Measurements from ENCODE around the gene ADH4. TPM values are rescaled to one million over a fixed set of nuclear protein-coding genes. Genes with fewer than 3 reads are reported as not detected.

Gene ADH4
- total and polyA plus RNA-seq, 2 donors (not counting 3 experiments of a cell fraction or from before 2014, with no cell fraction given) = not detected

GRCh38 chr4:99151452-99151851 is 7.4 kb upstream of the ADH4 start:
- H3K27ac ChIP-seq (ENCODE audit: insufficient read depth, low read depth, low read length) = no peak overlapping the region
- H3K79me2 ChIP-seq (ENCODE audit: control insufficient read depth, insufficient read depth, low read length) = no peaks in the 10 kb centered on the region
- H4K20me1 ChIP-seq (replicated peaks; ENCODE audit: control insufficient read depth, extremely low read depth, insufficient read depth, low read length) = no peaks in the 10 kb centered on the region
- ChIA-PET CTCF (no interaction called here), POLR2A (no interaction called here)
- DNase-seq (ENCODE audit: low read depth, low spot score) (no peak), FAIRE-seq (no peak)
- intact Hi-C loops (cut with micrococcal nuclease) (no loop called here), dilution Hi-C loops (cut with MboI; ENCODE audit: extremely low pct_ligation_motif_present, low sequenced_read_pairs) (no loop called here)
- no peak for TF ChIP-seq JUN (IDR thresholded peaks at IDR 0.05; ENCODE audit: borderline replicate concordance, insufficient read depth, insufficient read length, low read depth)
- TF ChIP-seq CTCF (IDR thresholded peaks at IDR 0.05; ENCODE audit: extremely low read depth in 1 of 2, insufficient read depth in 1 of 2, low read depth in 1 of 2, low read length in 2 of 2) = no peak
- no peak for TF ChIP-seq POLR2AphosphoS5 (IDR thresholded peaks at IDR 0.05; ENCODE audit: insufficient read depth, low read depth, low read length)
- H3K4me3 ChIP-seq (replicated peaks in 1 of 3; ENCODE audit: insufficient read depth in 1 of 3, low read depth in 1 of 3, low read length in 3 of 3) = no peak overlapping the region
- no peaks in the 10 kb centered on the region for H3K9me1 ChIP-seq (replicated peaks; ENCODE audit: control insufficient read depth, extremely low read depth, insufficient read depth, low read length)
- no peaks in the 10 kb centered on the region for H3K36me3 ChIP-seq (ENCODE audit: control insufficient read depth in 2 of 2, extremely low read depth in 1 of 2, insufficient read depth in 2 of 2, low read length in 2 of 2)
- no TSS peak for BruUV-seq (replicated peaks)
- H3K9ac ChIP-seq (replicated peaks; ENCODE audit: extremely low read depth, insufficient read depth, low read length) = no peak overlapping the region
- no peak overlapping the region for H3K4me2 ChIP-seq (ENCODE audit: insufficient read depth, low read length)
- no peaks in the 10 kb centered on the region for H3K9me3 ChIP-seq (replicated peaks; ENCODE audit: control insufficient read depth, insufficient read depth, low read length)
- peaks cover 2% of the 10 kb centered on the region for H3K4me1 ChIP-seq (ENCODE audit: control insufficient read depth, extremely low read depth, insufficient read depth, low read length)
- no peak overlapping the region for H2AFZ ChIP-seq (ENCODE audit: low read depth, low read length)
- H3K27me3 ChIP-seq (ENCODE audit: control insufficient read depth in 2 of 2, insufficient read depth in 2 of 2, low read length in 2 of 2) = no peaks in the 10 kb centered on the region

GRCh38 chr4:99149426-99150019 is 5.4 kb upstream of the ADH4 start:
- H3K4me3 ChIP-seq (replicated peaks in 1 of 3; ENCODE audit: insufficient read depth in 1 of 3, low read depth in 1 of 3, low read length in 3 of 3) = no peak overlapping the region
- no peaks in the 10 kb centered on the region for H3K79me2 ChIP-seq (ENCODE audit: control insufficient read depth, insufficient read depth, low read length)
- no peak overlapping the region for H2AFZ ChIP-seq (ENCODE audit: low read depth, low read length)
- no peak for TF ChIP-seq CTCF (IDR thresholded peaks at IDR 0.05; ENCODE audit: extremely low read depth in 1 of 2, insufficient read depth in 1 of 2, low read depth in 1 of 2, low read length in 2 of 2)
- no peak for TF ChIP-seq FOS (IDR thresholded peaks at IDR 0.05; ENCODE audit: borderline replicate concordance, insufficient read depth, low read length)
- no peak for TF ChIP-seq POLR2AphosphoS5 (IDR thresholded peaks at IDR 0.05; ENCODE audit: insufficient read depth, low read depth, low read length)
- no peak for TF ChIP-seq JUN (IDR thresholded peaks at IDR 0.05; ENCODE audit: borderline replicate concordance, insufficient read depth, insufficient read length, low read depth)
- TF ChIP-seq GATA2 (IDR thresholded peaks at IDR 0.05; ENCODE audit: insufficient read depth, insufficient read length, low read depth, low read length) = no peak
- TF ChIP-seq MAX (IDR thresholded peaks at IDR 0.05; ENCODE audit: insufficient read depth, insufficient read length) = no peak
- TF ChIP-seq MYC (IDR thresholded peaks at IDR 0.05; ENCODE audit: low read depth, low read length) = no peak
- TF ChIP-seq EZH2 (IDR thresholded peaks at IDR 0.05; ENCODE audit: borderline replicate concordance, low read depth, low read length, severe bottlenecking) = no peak
- TF ChIP-seq POLR2A (IDR thresholded peaks at IDR 0.05; ENCODE audit: low read depth, low read length) = no peak
- ChIA-PET CTCF (interaction anchor here (0.7 kb wide), 1 partner anchor 1000 kb away, joined by 3 read pairs; no protein-coding TSS in a partner anchor), POLR2A (no interaction called here)
- FAIRE-seq (no peak), DNase-seq (ENCODE audit: low read depth, low spot score) (no peak)
- no peaks in the 10 kb centered on the region for H3K9me1 ChIP-seq (replicated peaks; ENCODE audit: control insufficient read depth, extremely low read depth, insufficient read depth, low read length)
- no peak overlapping the region for H3K9ac ChIP-seq (replicated peaks; ENCODE audit: extremely low read depth, insufficient read depth, low read length)
- H3K4me2 ChIP-seq (ENCODE audit: insufficient read depth, low read length) = no peak overlapping the region
- H4K20me1 ChIP-seq (replicated peaks; ENCODE audit: control insufficient read depth, extremely low read depth, insufficient read depth, low read length) = no peaks in the 10 kb centered on the region
- intact Hi-C loops (cut with micrococcal nuclease) (no loop called here), dilution Hi-C loops (cut with MboI; ENCODE audit: extremely low pct_ligation_motif_present, low sequenced_read_pairs) (no loop called here)
- H3K9me3 ChIP-seq (replicated peaks; ENCODE audit: control insufficient read depth, insufficient read depth, low read length) = no peaks in the 10 kb centered on the region
- BruUV-seq (replicated peaks) = no TSS peak
- H3K27ac ChIP-seq (ENCODE audit: insufficient read depth, low read depth, low read length) = no peak overlapping the region
- no peaks in the 10 kb centered on the region for H3K36me3 ChIP-seq (ENCODE audit: control insufficient read depth in 2 of 2, extremely low read depth in 1 of 2, insufficient read depth in 2 of 2, low read length in 2 of 2)
- H3K4me1 ChIP-seq (ENCODE audit: control insufficient read depth, extremely low read depth, insufficient read depth, low read length) = peaks cover 2% of the 10 kb centered on the region
- no peaks in the 10 kb centered on the region for H3K27me3 ChIP-seq (ENCODE audit: control insufficient read depth in 2 of 2, insufficient read depth in 2 of 2, low read length in 2 of 2)
